HepG2 (cell line): ENCODE measurements around the gene NME7. TPM values are rescaled to one million over a fixed set of nuclear protein-coding genes. Genes with fewer than 3 reads are reported as not detected.

ENCODE experiments used
- ARID5B ChIP-seq: IDR thresholded peaks from 2 replicates; pipeline ENCODE4 v1.4.0; 2020; ENCODE audit warnings: mild to moderate bottlenecking, missing genetic modification reagents
- ARNT2 ChIP-seq: sonication (generic); formaldehyde crosslinking; IDR thresholded peaks from 2 replicates; pipeline ENCODE4 v1.8.0; 2022; ENCODE audit warnings: mild to moderate bottlenecking, low read depth, missing genetic modification reagents, moderate library complexity
- BCL6 ChIP-seq: IDR thresholded peaks from 2 replicates; pipeline ENCODE4 v1.6.1; 2016; ENCODE audit warnings: missing genetic modification reagents, missing compliant biosample characterization
- CHD2 ChIP-seq: IDR thresholded peaks from 2 replicates; pipeline ENCODE4 v1.6.1; 2011; ENCODE audit warnings: low read depth, low read length, improper control_type of control experiment
- HCFC1 ChIP-seq: fragments of 150-350 bp; IDR thresholded peaks from 2 replicates; pipeline ENCODE4 v1.6.1; 2014; ENCODE audit warnings: low read depth, low read length
- HDAC1 ChIP-seq: sonication (generic); formaldehyde crosslinking; IDR thresholded peaks from 2 replicates; pipeline ENCODE4 v1.5.1; 2020; ENCODE audit warnings: mild to moderate bottlenecking, missing genetic modification reagents
- HOXA9 ChIP-seq: sonication (generic); formaldehyde crosslinking; IDR thresholded peaks from 2 replicates; pipeline ENCODE4 v1.8.1; 2022; ENCODE audit warnings: missing genetic modification reagents, mild to moderate bottlenecking, moderate library complexity, borderline replicate concordance
- KAT8 ChIP-seq: IDR thresholded peaks from 2 replicates; pipeline ENCODE4 v1.6.1; 2016; ENCODE audit warnings: missing genetic modification reagents, missing compliant biosample characterization
- KDM1A ChIP-seq: IDR thresholded peaks from 2 replicates; pipeline ENCODE4 v1.6.1; 2016; ENCODE audit warnings: missing compliant biosample characterization
- NCOA1 ChIP-seq: sonication (generic); formaldehyde crosslinking; IDR thresholded peaks from 2 replicates; pipeline ENCODE4 v1.9.0; 2021; ENCODE audit warnings: missing genetic modification reagents
- SUZ12 ChIP-seq: fragments of 150-350 bp; IDR thresholded peaks from 2 replicates; pipeline ENCODE4 v1.6.1; 2014; ENCODE audit warnings: low read depth, low read length
- THRA ChIP-seq: sonication (generic); formaldehyde crosslinking; IDR thresholded peaks from 2 replicates; pipeline ENCODE4 v1.4.0; 2020; ENCODE audit warnings: missing genetic modification reagents, borderline replicate concordance
- TP53 ChIP-seq: sonication (generic); formaldehyde crosslinking; conservative IDR thresholded peaks from 2 replicates; pipeline ENCODE4 v1.4.0; 2020; ENCODE audit warnings: missing genetic modification reagents
- ZFP91 ChIP-seq: sonication (generic); formaldehyde crosslinking; IDR thresholded peaks from 2 replicates; pipeline ENCODE4 v1.9.0; 2022; ENCODE audit warnings: missing genetic modification reagents, mild to moderate bottlenecking, borderline replicate concordance
- ZNF124 ChIP-seq: sonication (generic); formaldehyde crosslinking; IDR thresholded peaks from 2 replicates; pipeline ENCODE4 v1.4.0; 2020; ENCODE audit warnings: missing genetic modification reagents
- ZNF136 ChIP-seq: sonication (generic); formaldehyde crosslinking; IDR thresholded peaks from 2 replicates; pipeline ENCODE4 v1.8.1; 2022; ENCODE audit warnings: low read depth, mild to moderate bottlenecking, moderate library complexity, missing genetic modification reagents
- ZNF205 ChIP-seq: IDR thresholded peaks from 2 replicates; pipeline ENCODE4 v1.6.1; 2018; ENCODE audit warnings: missing biosample characterization, missing genetic modification reagents
- ZNF282 ChIP-seq: fragments of 450-650 bp; IDR thresholded peaks from 2 replicates; pipeline ENCODE4 v1.6.1; 2018; ENCODE audit not compliant: partially characterized antibody
- ZNF326 ChIP-seq: sonication (generic); formaldehyde crosslinking; IDR thresholded peaks from 2 replicates; pipeline ENCODE4 v1.4.0; 2020; ENCODE audit warnings: missing genetic modification reagents, borderline replicate concordance
- ZNF414 ChIP-seq: sonication (generic); formaldehyde crosslinking; IDR thresholded peaks from 2 replicates; pipeline ENCODE4 v1.5.0; 2020; ENCODE audit warnings: missing genetic modification reagents
- ZNF431 ChIP-seq: sonication (generic); formaldehyde crosslinking; IDR thresholded peaks from 2 replicates; pipeline ENCODE4 v1.9.0; 2022; ENCODE audit warnings: missing genetic modification reagents, low read depth, mild to moderate bottlenecking, borderline replicate concordance
- ZNF558 ChIP-seq: sonication (generic); formaldehyde crosslinking; IDR thresholded peaks from 2 replicates; pipeline ENCODE4 v1.9.0; 2022; ENCODE audit warnings: mild to moderate bottlenecking, missing genetic modification reagents, borderline replicate concordance
- ZNF772 ChIP-seq: sonication (generic); formaldehyde crosslinking; IDR thresholded peaks from 2 replicates; pipeline ENCODE4 v1.5.0; 2020; ENCODE audit warnings: mild to moderate bottlenecking, missing genetic modification reagents
- ZNF850 ChIP-seq: sonication (generic); formaldehyde crosslinking; conservative IDR thresholded peaks from 2 replicates; pipeline ENCODE4 v1.9.0; 2021; ENCODE audit warnings: mild to moderate bottlenecking, missing genetic modification reagents
- polyA plus RNA-seq, 8 experiments: library from polyadenylated mRNA; depleted of rRNA in 3 of 8; stranded (reverse) in 7 of 8; unstranded in 1 of 8; fragments of >200 nt; fragmentation: Illumina TruSeq in 4 of 8; extraction: Trizol in 4 of 8; gene quantifications; 2 replicates each; pipeline versions ENCODE4 v1.2.1 to v1.2.3, GENCODE V29; 2011 to 2016; ENCODE audit warnings: low read depth in 4 of 8, missing spikeins in 1 of 8, mixed read lengths in 1 of 8; ENCODE audit not compliant: insufficient read depth in 1 of 8
- total RNA-seq, 5 experiments: library from RNA; depleted of rRNA; stranded (reverse); fragments of >200 nt; fragmentation: Illumina TruSeq; extraction: Trizol; gene quantifications; 2 replicates each; pipeline ENCODE4 v1.2.3, GENCODE V29; 2016; ENCODE audit warnings: low read depth in 1 of 5

The NME7 gene
- total and polyA plus RNA-seq, 2 of the 13 experiments (the other 11 are each of a cell fraction or from before 2014, with no cell fraction given), result 9.4 to 22.5 TPM

GRCh38 chr1:169105434-169106094 is 262.0 kb downstream of the NME7 start (continued):
- TF ChIP-seq ZFP91 (CRISPR knock-in tag) (peak; percentile 91), ZNF414 (CRISPR knock-in tag) (peak; percentile 95; the same call in 1 of the 2 replicates), ZNF558 (CRISPR knock-in tag) (no peak; the same call in 1 of the 2 replicates), KAT8 (peak; percentile 31), ARID5B (CRISPR knock-in tag) (peak; percentile 83), TP53 (CRISPR knock-in tag) (no peak), KDM1A (CRISPR knock-in tag) (0 out of 2 replicates have a peak, but pooled peaks have one; percentile 40), ZNF282 (no peak), ZNF136 (no peak), HDAC1 (CRISPR knock-in tag) (peak; percentile 80), HOXA9 (CRISPR knock-in tag) (no peak), BCL6 (peak; percentile 76), NCOA1 (CRISPR knock-in tag) (peak; percentile 94; the same call in 1 of the 2 replicates), ZNF205 (CRISPR knock-in tag) (no peak; the same call in 1 of the 2 replicates), ZNF850 (CRISPR knock-in tag) (0 out of 2 replicates have a peak, but pooled peaks have one; percentile 38), ARNT2 (CRISPR knock-in tag) (peak; percentile 75), HCFC1 (no peak), ZNF326 (no peak), SUZ12 (no peak), THRA (peak; percentile 100), ZNF431 (CRISPR knock-in tag) (no peak; the same call in 1 of the 2 replicates), ZNF772 (CRISPR knock-in tag) (peak; percentile 18; the same call in 1 of the 2 replicates), CHD2 (no peak), ZNF124 (CRISPR knock-in tag) (no peak)
